A549 (cell line): ENCODE results near the gene PIF1.

ENCODE experiments used
- CTCF ChIP-seq: fragments of >200 bp; sonication (Bioruptor Twin); formaldehyde crosslinking; IDR thresholded peaks from 3 replicates; pipeline ENCODE4 v1.5.1; 2016
- HEYL ChIP-seq: fragments of 250-450 bp; sonication (Bioruptor Pico); IDR thresholded peaks from 2 replicates; pipeline ENCODE4 v1.8.0; 2021; ENCODE audit warnings: mild to moderate bottlenecking, moderate library complexity
- HMGXB4 ChIP-seq: fragments of 250-450 bp; sonication (Bioruptor Pico); IDR thresholded peaks from 2 replicates; pipeline ENCODE4 v1.5.0; 2021; ENCODE audit warnings: mild to moderate bottlenecking, moderate library complexity, borderline replicate concordance
- KDM1A ChIP-seq: fragments of 200-600 bp; sonication (generic); IDR thresholded peaks from 2 replicates; pipeline ENCODE4 v1.6.1; 2016; ENCODE audit warnings: low read depth, mild to moderate bottlenecking
- POLR2A ChIP-seq: IDR thresholded peaks from 2 replicates; pipeline ENCODE4 v1.6.1; 2012; ENCODE audit warnings: mild to moderate bottlenecking, low read length
- TP53 ChIP-seq: fragments of 250-450 bp; sonication (Bioruptor Pico); IDR thresholded peaks from 2 replicates; pipeline ENCODE4 v1.5.0; 2021; ENCODE audit warnings: mild to moderate bottlenecking, moderate library complexity

GRCh38 chr15:64837502-64837901 is 12.1 kb upstream of the PIF1 start:
- TF ChIP-seq CTCF (no peak), POLR2A (no peak), HMGXB4 (CRISPR knock-in tag) (no peak), TP53 (CRISPR knock-in tag) (no peak), KDM1A (no peak), HEYL (CRISPR knock-in tag) (no peak)
